HEK293T (cell line): ENCODE measurements around the gene IMPDH1.

Source experiments
- BHLHE40 ChIP-seq: fragments of 450-650 bp; IDR thresholded peaks from 2 replicates; pipeline ENCODE4 v1.6.1; 2016; ENCODE audit warnings: mild to moderate bottlenecking, moderate library complexity, borderline replicate concordance
- CTBP1 ChIP-seq: fragments of 450-650 bp; IDR thresholded peaks from 2 replicates; pipeline ENCODE4 v1.6.1; 2016; ENCODE audit warnings: borderline replicate concordance
- FOXK2 ChIP-seq: fragments of 450-650 bp; IDR thresholded peaks from 2 replicates; pipeline ENCODE4 v1.6.1; 2016; ENCODE audit warnings: mild to moderate bottlenecking
- FOXM1 ChIP-seq: fragments of 450-650 bp; IDR thresholded peaks from 2 replicates; pipeline ENCODE4 v1.6.1; 2017; ENCODE audit warnings: mild to moderate bottlenecking, borderline replicate concordance
- HDGF ChIP-seq: fragments of 450-650 bp; IDR thresholded peaks from 2 replicates; pipeline ENCODE4 v1.6.1; 2017; ENCODE audit warnings: antibody characterized with exemption, borderline replicate concordance
- SUZ12 ChIP-seq: fragments of 450-650 bp; IDR thresholded peaks from 2 replicates; pipeline ENCODE4 v1.6.1; 2016; ENCODE audit warnings: mild to moderate bottlenecking
- TARDBP ChIP-seq: fragments of 450-650 bp; IDR thresholded peaks from 2 replicates; pipeline ENCODE4 v1.6.1; 2016

- TF ChIP-seq CTBP1 (no peak), FOXK2 (no peak), TARDBP (no peak), SUZ12 (no peak), BHLHE40 (no peak), HDGF (no peak), FOXM1 (no peak)
These were observed 56.2 kb downstream of the IMPDH1 start for GRCh38 chr7:128353610-128354009.
